Germinal center (tissue), 1 donor: ENCODE results near the gene HIVEP3.

Experiments
- DNase-seq: peaks from one replicate; pipeline ENCODE4 v3.0.0; 2012; ENCODE audit warnings: mixed read lengths, low spot score

The HIVEP3 gene

GRCh38 chr1:41461790-41462679 lies 456.7 kb downstream of the HIVEP3 start:
- no peak for DNase-seq

- DNase-seq = no peak
Observed at GRCh38 chr1:41456847-41457540, 461.7 kb downstream of the HIVEP3 start.
